ENCODE measurements around the gene HASPIN. TPM values are rescaled to one million over a fixed set of nuclear protein-coding genes. Genes with fewer than 3 reads are reported as not detected.

The HASPIN gene
- polyA plus RNA-seq, 1 donor (not counting 4 experiments of a cell fraction or from before 2014, with no cell fraction given): 3.5 TPM

DNA sequence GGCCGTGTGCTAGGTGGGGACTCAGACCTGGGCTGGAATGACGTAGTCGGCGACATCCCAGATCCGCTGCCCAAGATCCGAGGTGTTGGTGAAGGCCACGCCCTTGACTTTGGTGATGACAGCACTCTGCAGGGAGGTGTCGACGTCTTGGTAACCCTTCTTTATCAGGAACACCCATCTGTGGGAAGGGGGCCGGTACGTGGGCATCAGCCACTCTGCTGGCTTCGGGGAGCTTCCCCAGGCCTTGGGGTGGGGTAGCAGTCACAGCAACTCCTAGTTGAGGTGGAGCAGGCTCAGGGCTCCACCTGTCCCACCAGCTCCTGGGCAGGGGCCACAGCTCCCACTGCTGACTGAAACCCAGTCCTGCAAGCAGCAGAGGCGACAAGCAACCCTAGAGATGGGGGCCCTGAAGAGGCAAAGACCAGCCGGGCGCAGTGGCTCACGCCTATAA lies 32.1 kb upstream of the HASPIN start:
- no peak for TF ChIP-seq EZH2 (IDR thresholded peaks at IDR 0.05; ENCODE audit: low read length)
- TF ChIP-seq, protein P1, sequence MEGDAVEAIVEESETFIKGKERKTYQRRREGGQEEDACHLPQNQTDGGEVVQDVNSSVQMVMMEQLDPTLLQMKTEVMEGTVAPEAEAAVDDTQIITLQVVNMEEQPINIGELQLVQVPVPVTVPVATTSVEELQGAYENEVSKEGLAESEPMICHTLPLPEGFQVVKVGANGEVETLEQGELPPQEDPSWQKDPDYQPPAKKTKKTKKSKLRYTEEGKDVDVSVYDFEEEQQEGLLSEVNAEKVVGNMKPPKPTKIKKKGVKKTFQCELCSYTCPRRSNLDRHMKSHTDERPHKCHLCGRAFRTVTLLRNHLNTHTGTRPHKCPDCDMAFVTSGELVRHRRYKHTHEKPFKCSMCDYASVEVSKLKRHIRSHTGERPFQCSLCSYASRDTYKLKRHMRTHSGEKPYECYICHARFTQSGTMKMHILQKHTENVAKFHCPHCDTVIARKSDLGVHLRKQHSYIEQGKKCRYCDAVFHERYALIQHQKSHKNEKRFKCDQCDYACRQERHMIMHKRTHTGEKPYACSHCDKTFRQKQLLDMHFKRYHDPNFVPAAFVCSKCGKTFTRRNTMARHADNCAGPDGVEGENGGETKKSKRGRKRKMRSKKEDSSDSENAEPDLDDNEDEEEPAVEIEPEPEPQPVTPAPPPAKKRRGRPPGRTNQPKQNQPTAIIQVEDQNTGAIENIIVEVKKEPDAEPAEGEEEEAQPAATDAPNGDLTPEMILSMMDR (optimal IDR thresholded peaks at IDR 0.05 in 1 of 3, IDR thresholded peaks at IDR 0.05 in 1 of 3, conservative IDR thresholded peaks at IDR 0.05 in 1 of 3; ENCODE audit: extremely low read depth in 1 of 3, insufficient read depth in 2 of 3, low read length in 3 of 3): peak in 2 of 3 experiments; percentile 12 to 16
- Histone ChIP-seq H3K36me3 (ENCODE audit: control insufficient read depth in 2 of 2, extremely low read depth in 1 of 2, insufficient read depth in 2 of 2, low read length in 2 of 2) (no peaks in the 10 kb centered on the region), H3K9me3 (ENCODE audit: control insufficient read depth, low read depth, low read length) (no peaks in the 10 kb centered on the region), H3K9me1 (ENCODE audit: control insufficient read depth, extremely low read depth, insufficient read depth, low read length) (no peaks in the 10 kb centered on the region), H3K4me1 (ENCODE audit: control insufficient read depth, extremely low read depth, insufficient read depth, low read length) (peaks cover 4% of the 10 kb centered on the region), H3K4me3 (ENCODE audit: control insufficient read depth in 2 of 3, extremely low read depth in 1 of 3, insufficient read depth in 2 of 3, low read depth in 1 of 3, low read length in 3 of 3) (no peak overlapping the region), H4K20me1 (ENCODE audit: control insufficient read depth, extremely low read depth, insufficient read depth, low read length) (no peaks in the 10 kb centered on the region), H3K79me2 (ENCODE audit: control insufficient read depth, insufficient read depth, low read length) (no peaks in the 10 kb centered on the region), H3K27ac (ENCODE audit: control insufficient read depth, insufficient read depth, low read length) (no peak overlapping the region), H3K9ac (ENCODE audit: control insufficient read depth, extremely low read depth, insufficient read depth, low read length) (no peak overlapping the region), H3K4me2 (ENCODE audit: control insufficient read depth, extremely low read depth, insufficient read depth, low read depth, low read length) (no peak overlapping the region), H3K27me3 (ENCODE audit: control insufficient read depth, extremely low read depth, insufficient read depth, low read length) (peaks cover 31% of the 10 kb centered on the region), H2AFZ (ENCODE audit: control insufficient read depth, low read length) (no peak overlapping the region)
- FAIRE-seq (no peak), DNase-seq (ENCODE audit: low read depth, low spot score) (no peak)
- dilution Hi-C loops (cut with MboI; ENCODE audit: extremely low pct_ligation_motif_present, low sequenced_read_pairs): no loop called here

DNA sequence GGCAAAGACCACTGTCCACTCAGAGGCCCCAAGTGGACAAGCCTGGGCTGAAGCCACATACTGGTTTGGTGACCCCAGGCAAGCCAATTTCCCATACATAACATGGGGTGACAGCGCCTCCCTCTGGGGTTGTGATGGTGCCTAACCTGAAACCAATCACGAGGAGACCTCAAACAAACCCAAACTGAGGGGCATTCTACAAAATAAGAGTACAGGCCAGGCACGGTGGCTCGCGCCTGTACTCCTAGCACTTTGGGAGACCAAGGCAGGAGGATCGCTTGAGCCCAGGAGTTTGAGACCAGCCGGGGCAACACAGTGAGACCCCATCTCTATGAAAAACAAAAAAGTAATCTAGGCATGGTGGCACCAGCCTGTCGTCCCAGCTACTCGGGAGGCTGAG lies 31.4 kb upstream of the HASPIN start:
- no peak for TF ChIP-seq EZH2 (IDR thresholded peaks at IDR 0.05; ENCODE audit: low read length)
- TF ChIP-seq, protein P1 (optimal IDR thresholded peaks at IDR 0.05 in 1 of 3, IDR thresholded peaks at IDR 0.05 in 1 of 3, conservative IDR thresholded peaks at IDR 0.05 in 1 of 3; ENCODE audit: extremely low read depth in 1 of 3, insufficient read depth in 2 of 3, low read length in 3 of 3): peak in 2 of 3 experiments; percentile 21 to 22
- Histone ChIP-seq H3K79me2 (ENCODE audit: control insufficient read depth, insufficient read depth, low read length) (no peaks in the 10 kb centered on the region), H4K20me1 (ENCODE audit: control insufficient read depth, extremely low read depth, insufficient read depth, low read length) (no peaks in the 10 kb centered on the region), H2AFZ (ENCODE audit: control insufficient read depth, low read length) (no peak overlapping the region), H3K27me3 (ENCODE audit: control insufficient read depth, extremely low read depth, insufficient read depth, low read length) (peaks cover 37% of the 10 kb centered on the region), H3K36me3 (ENCODE audit: control insufficient read depth in 2 of 2, extremely low read depth in 1 of 2, insufficient read depth in 2 of 2, low read length in 2 of 2) (no peaks in the 10 kb centered on the region), H3K9me1 (ENCODE audit: control insufficient read depth, extremely low read depth, insufficient read depth, low read length) (no peaks in the 10 kb centered on the region), H3K4me3 (ENCODE audit: control insufficient read depth in 2 of 3, extremely low read depth in 1 of 3, insufficient read depth in 2 of 3, low read depth in 1 of 3, low read length in 3 of 3) (no peak overlapping the region), H3K4me2 (ENCODE audit: control insufficient read depth, extremely low read depth, insufficient read depth, low read depth, low read length) (no peak overlapping the region), H3K9me3 (ENCODE audit: control insufficient read depth, low read depth, low read length) (no peaks in the 10 kb centered on the region), H3K4me1 (ENCODE audit: control insufficient read depth, extremely low read depth, insufficient read depth, low read length) (peaks cover 4% of the 10 kb centered on the region), H3K27ac (ENCODE audit: control insufficient read depth, insufficient read depth, low read length) (no peak overlapping the region), H3K9ac (ENCODE audit: control insufficient read depth, extremely low read depth, insufficient read depth, low read length) (no peak overlapping the region)
- DNase-seq (ENCODE audit: low read depth, low spot score) (no peak), FAIRE-seq (no peak)
- dilution Hi-C loops (cut with MboI; ENCODE audit: extremely low pct_ligation_motif_present, low sequenced_read_pairs): no loop called here
